ENCODE results near the gene GLIS2. TPM values are rescaled to one million over a fixed set of nuclear protein-coding genes. Genes with fewer than 3 reads are reported as not detected.

The GLIS2 gene
- total and polyA plus RNA-seq, 2 of the 4 experiments (the other 2 are of a cell fraction) = 0.36 to 8.4 TPM

GRCh38 chr16:4301177-4301576 lies 14.7 kb upstream of the GLIS2 start (continued):
- no peak for TF ChIP-seq USF2 (IDR thresholded peaks at IDR 0.05; ENCODE audit: low read depth, low read length)
- no peak for TF ChIP-seq MAZ (IDR thresholded peaks at IDR 0.05; ENCODE audit: borderline replicate concordance, low read depth, low read length)

GRCh38 chr16:4301968-4302367 lies 13.9 kb upstream of the GLIS2 start:
- Histone ChIP-seq H4K5ac (ENCODE audit: low read depth, low read length) (no peak overlapping the region), H3K4me1 (ENCODE audit: control insufficient read depth, insufficient read depth, low read length) (peaks cover 17% of the 10 kb centered on the region), H2BK5ac (ENCODE audit: low read depth, low read length, poor library complexity, severe bottlenecking) (no peak overlapping the region), H3K23ac (ENCODE audit: low read depth, low read length) (no peak overlapping the region), H3K14ac (replicated peaks; ENCODE audit: low read depth, low read length) (no peak overlapping the region), H3K4me3 (ENCODE audit: insufficient read depth, low read depth, low read length) (no peak overlapping the region), H3K36me3 (ENCODE audit: control insufficient read depth, insufficient read depth, low read length) (peaks cover 2% of the 10 kb centered on the region; the same call in 1 of the 2 replicates), H3K27me3 (ENCODE audit: control insufficient read depth, insufficient read depth, low read length) (no peaks in the 10 kb centered on the region), H2AK9ac (replicated peaks; ENCODE audit: low read depth, low read length, poor library complexity) (no peak overlapping the region), H3K4ac (ENCODE audit: low read depth, low read length) (no peak overlapping the region), H2BK120ac (ENCODE audit: low read depth, low read length) (no peak overlapping the region), H3K4me2 (ENCODE audit: low read depth, low read length) (no peak overlapping the region), H3K27ac (ENCODE audit: insufficient read depth, low read length) (no peak overlapping the region), H3K9me1 (ENCODE audit: insufficient read depth, low read length) (peaks cover 9% of the 10 kb centered on the region), H2AK5ac (ENCODE audit: low read depth, low read length) (no peak overlapping the region), H2AFZ (replicated peaks; ENCODE audit: low read length, poor library complexity) (no peak overlapping the region), H3K56ac (ENCODE audit: extremely low read depth, insufficient read depth, low read length) (no peak overlapping the region), H2BK15ac (ENCODE audit: low read depth, low read length) (no peak overlapping the region), H3K18ac (ENCODE audit: low read depth, low read length) (no peak overlapping the region), H4K8ac (ENCODE audit: low read depth in 2 of 2, low read length in 2 of 2) (no peak overlapping the region), H2BK20ac (ENCODE audit: low read depth, low read length) (no peak overlapping the region), H3K79me1 (ENCODE audit: low read depth in 1 of 2, low read length in 2 of 2) (peaks cover 6 to 48% of the 10 kb centered on the region in 2 experiments; a peak in 3 of 4 replicates), H4K20me1 (ENCODE audit: insufficient read depth, low read length) (0 out of 2 replicates have a peak, but pooled peaks cover 3% of the 10 kb centered on the region), H3K9ac (ENCODE audit: low read depth, low read length) (no peak overlapping the region), H3K9me3 (ENCODE audit: control insufficient read depth, insufficient read depth, low read length) (no peaks in the 10 kb centered on the region), H4K91ac (ENCODE audit: insufficient read depth, low read depth, low read length) (no peak overlapping the region)
- intact Hi-C loops (cut with micrococcal nuclease) (no loop called here), in situ Hi-C loops (cut with MboI; ENCODE audit: low sequenced_read_pairs) (no loop called here), dilution Hi-C loops (cut with HindIII; ENCODE audit: low sequenced_read_pairs, unreplicated experiment) (no loop called here)
- POLR2A ChIA-PET (ENCODE audit: unreplicated experiment) = no interaction called here
- WGBS, 2 experiments (ENCODE audit: extremely low coverage in 2 of 2, insufficient read length in 1 of 2) = 93% methylated on average over 6 of the region's 6 CpGs; no CpG with 5 or more reads in 1 of the 2 experiments
- DNase-seq (no peak), ATAC-seq (ENCODE audit: low read depth) (no peak)
- CTCF ChIA-PET = interaction anchor here (1.1 kb wide), 1 partner anchor 8 kb away, joined by 3 read pairs; no protein-coding TSS in a partner anchor
- TF ChIP-seq RFX5 (IDR thresholded peaks at IDR 0.05; ENCODE audit: low read depth, low read length) (no peak), CTCF (conservative IDR thresholded peaks at IDR 0.05; ENCODE audit: low read depth, low read length) (no peak), MAFK (IDR thresholded peaks at IDR 0.05; ENCODE audit: low read depth, low read length) (no peak), RCOR1 (IDR thresholded peaks at IDR 0.05; ENCODE audit: insufficient replicate concordance, low read length) (no peak), MXI1 (IDR thresholded peaks at IDR 0.05; ENCODE audit: borderline replicate concordance, low read depth, low read length) (no peak), MAZ (IDR thresholded peaks at IDR 0.05; ENCODE audit: borderline replicate concordance, low read depth, low read length) (no peak), FOS (IDR thresholded peaks at IDR 0.05; ENCODE audit: low read depth, low read length) (no peak), SMC3 (IDR thresholded peaks at IDR 0.05; ENCODE audit: low read depth, low read length) (no peak), CHD1 (IDR thresholded peaks at IDR 0.05; ENCODE audit: low read depth, low read length) (no peak), BHLHE40 (IDR thresholded peaks at IDR 0.05; ENCODE audit: low read depth, low read length) (no peak)
- no TSS peak for BruUV-seq (replicated peaks)

Data from IMR-90 (cell line).